CD4-positive, alpha-beta T cell treated with Interleukin-6 for 4 hours (primary cell): Measurements from ENCODE around the gene BCR.
A peak's percentile ranks its signal among the peaks of the same experiment; 100 is the strongest.
"Not testable (repeated sequence)": the region's sequence is repeated elsewhere in the genome, so short reads cannot be mapped to it uniquely, and the experiment has no call there.

Source experiments
- DNase-seq: peaks from one replicate; pipeline ENCODE4 v3.0.0-alpha.2; 2020; ENCODE audit warnings: mixed read lengths

Gene BCR

GRCh38 chr22:23180301-23180892 is at the start of gene BCR:
TSS of gene BCR (plus strand) at chr22:23180509. CDS start at chr22:23180961, 452 bp downstream.
- peak; percentile 77 for DNase-seq

GRCh38 chr22:23130697-23131096 is 49.6 kb upstream of the BCR start:
- DNase-seq: no peak

GRCh38 chr22:23131931-23132330 is 48.4 kb upstream of the BCR start:
- no peak for DNase-seq

- DNase-seq: no peak
These were observed 47.8 kb upstream of the BCR start for GRCh38 chr22:23132376-23133091.

- DNase-seq: no peak
These were observed 46.4 kb upstream of the BCR start for GRCh38 chr22:23133922-23134321.

GRCh38 chr22:23136991-23137390 is 43.3 kb upstream of the BCR start:
- DNase-seq: not testable (repeated sequence)

- DNase-seq: no peak
These were observed 42.8 kb upstream of the BCR start for GRCh38 chr22:23137468-23137867.

- peak; percentile 53 for DNase-seq
These were observed 42.3 kb upstream of the BCR start for GRCh38 chr22:23137905-23138561.

- DNase-seq: no peak
These were observed 41.5 kb upstream of the BCR start for GRCh38 chr22:23138584-23139435.

GRCh38 chr22:23140385-23140784 is 39.9 kb upstream of the BCR start:
- no peak for DNase-seq

- no peak for DNase-seq
These were observed 37.7 kb upstream of the BCR start for GRCh38 chr22:23142546-23143105.

GRCh38 chr22:23143119-23143518 is 37.2 kb upstream of the BCR start:
- DNase-seq: no peak

- DNase-seq: no peak
These were observed 35.9 kb upstream of the BCR start for GRCh38 chr22:23144432-23144831.

- peak; percentile 93 for DNase-seq
These were observed 35.1 kb upstream of the BCR start, which contains the start of gene RAB36 for GRCh38 chr22:23144932-23145877. TSS of gene RAB36 (plus strand) at chr22:23145477. CDS start at chr22:23146617, 1,140 bp downstream.

- no peak for DNase-seq
These were observed 34.3 kb upstream of the BCR start for GRCh38 chr22:23145878-23146470.

- DNase-seq: no peak
These were observed 33.7 kb upstream of the BCR start for GRCh38 chr22:23146478-23147205.

GRCh38 chr22:23147617-23148387 is 32.5 kb upstream of the BCR start:
- no peak for DNase-seq

GRCh38 chr22:23149743-23150238 is 30.5 kb upstream of the BCR start:
- DNase-seq: no peak

- no peak for DNase-seq
These were observed 29.5 kb upstream of the BCR start for GRCh38 chr22:23150762-23151161.
